Calu3 (cell line): ENCODE measurements around the gene NTF3. TPM values are rescaled to one million over a fixed set of nuclear protein-coding genes. Genes with fewer than 3 reads are reported as not detected.

Experiments used
- BruUV-seq: library from RNA; stranded (reverse); fragments of 400-500 nt; replicated peaks from 2 replicates; lab custom pipeline; 2021; lab: Mats Ljungman, UMichigan
- CTCF ChIA-PET: fragments of 300-600 bp; sonication (Branson Sonifier 250); formaldehyde crosslinking; loops from one replicate; lab custom pipeline; 2022; ENCODE audit warnings: antibody characterized with exemption; lab: Charles Lee
- DNase-seq: peaks from one replicate; pipeline ENCODE4 v3.0.0; 2022
- H3K27ac Mint-ChIP-seq: one replicate; pipeline ENCODE4 v1.8.0; 2022; ENCODE audit warnings: mixed read lengths; ENCODE audit not compliant: unreplicated experiment
- H3K27me3 Mint-ChIP-seq: one replicate; pipeline ENCODE4 v1.8.0; 2022; ENCODE audit warnings: mixed read lengths; ENCODE audit not compliant: unreplicated experiment
- H3K36me3 Mint-ChIP-seq: one replicate; pipeline ENCODE4 v1.8.0; 2022; ENCODE audit warnings: mild to moderate bottlenecking, moderate library complexity, mixed read lengths; ENCODE audit not compliant: insufficient read depth, unreplicated experiment
- H3K4me1 Mint-ChIP-seq: one replicate; pipeline ENCODE4 v1.8.0; 2022; ENCODE audit warnings: mild to moderate bottlenecking, low read depth, mixed read lengths; ENCODE audit not compliant: unreplicated experiment
- H3K4me3 Mint-ChIP-seq: one replicate; pipeline ENCODE4 v1.8.0; 2022; ENCODE audit warnings: mild to moderate bottlenecking, low read depth, moderate library complexity, mixed read lengths; ENCODE audit not compliant: unreplicated experiment
- H3K9me3 Mint-ChIP-seq: one replicate; pipeline ENCODE4 v1.8.0; 2022; ENCODE audit warnings: low read depth, mixed read lengths; ENCODE audit not compliant: unreplicated experiment
- intact Hi-C: fragments of 100-400 bp; cut with micrococcal nuclease; formaldehyde crosslinking; loops from one replicate; pipeline ENCODE4 v1.10.0; 2022; ENCODE audit not compliant: unreplicated experiment
- total RNA-seq: library from RNA; stranded (reverse); gene quantifications from 2 replicates; pipeline ENCODE4 v1.2.3, GENCODE V29; 2022
- TF ChIP-seq, protein P1 (sequence below): fragments of 200-600 bp; IDR thresholded peaks from one replicate; pipeline ENCODE4 v1.8.0; 2022; ENCODE audit warnings: antibody characterized with exemption; ENCODE audit not compliant: unreplicated experiment

Gene NTF3
- total RNA-seq, 1 experiment from 2014 or later = not detected

DNA sequence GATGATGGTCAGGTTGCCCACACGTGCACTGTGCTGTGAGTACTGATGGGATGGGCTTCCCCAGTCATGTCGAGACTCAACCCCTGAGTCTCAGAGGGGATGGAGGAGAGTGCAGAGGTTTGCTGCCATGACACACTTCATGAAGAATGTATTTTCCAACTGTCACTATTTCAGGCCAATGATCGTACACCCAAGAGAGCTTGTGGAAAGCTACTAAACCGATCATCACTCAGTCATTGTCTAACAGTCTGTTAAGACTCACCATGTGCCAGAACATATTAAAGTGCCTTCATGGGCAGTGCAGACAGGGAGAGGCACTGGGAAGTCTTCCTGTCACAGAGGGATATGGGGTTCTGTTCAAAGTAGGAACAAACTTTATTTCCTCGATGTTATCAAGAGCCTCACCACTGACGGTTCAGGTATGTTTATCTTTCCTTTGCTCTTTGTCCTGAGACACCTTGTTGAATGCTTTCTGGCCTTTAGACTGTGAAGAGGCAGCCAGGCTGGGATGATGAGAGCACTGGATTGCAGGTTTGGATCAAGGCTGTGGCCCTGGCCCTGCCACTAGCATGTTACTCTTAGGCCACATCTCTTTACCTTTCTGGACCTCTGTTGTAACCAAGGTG is 41.6 kb upstream of the NTF3 start:
- no TSS peak for BruUV-seq
- Mint-ChIP-seq H3K27ac (no peak overlapping the region), H3K36me3 (no peaks in the 10 kb centered on the region), H3K9me3 (peaks cover 17% of the 10 kb centered on the region), H3K4me3 (no peak overlapping the region), H3K4me1 (no peaks in the 10 kb centered on the region), H3K27me3 (no peaks in the 10 kb centered on the region)
- intact Hi-C loops = no loop called here
- no peak for DNase-seq
- CTCF ChIA-PET = no interaction called here
- TF ChIP-seq, protein P1, sequence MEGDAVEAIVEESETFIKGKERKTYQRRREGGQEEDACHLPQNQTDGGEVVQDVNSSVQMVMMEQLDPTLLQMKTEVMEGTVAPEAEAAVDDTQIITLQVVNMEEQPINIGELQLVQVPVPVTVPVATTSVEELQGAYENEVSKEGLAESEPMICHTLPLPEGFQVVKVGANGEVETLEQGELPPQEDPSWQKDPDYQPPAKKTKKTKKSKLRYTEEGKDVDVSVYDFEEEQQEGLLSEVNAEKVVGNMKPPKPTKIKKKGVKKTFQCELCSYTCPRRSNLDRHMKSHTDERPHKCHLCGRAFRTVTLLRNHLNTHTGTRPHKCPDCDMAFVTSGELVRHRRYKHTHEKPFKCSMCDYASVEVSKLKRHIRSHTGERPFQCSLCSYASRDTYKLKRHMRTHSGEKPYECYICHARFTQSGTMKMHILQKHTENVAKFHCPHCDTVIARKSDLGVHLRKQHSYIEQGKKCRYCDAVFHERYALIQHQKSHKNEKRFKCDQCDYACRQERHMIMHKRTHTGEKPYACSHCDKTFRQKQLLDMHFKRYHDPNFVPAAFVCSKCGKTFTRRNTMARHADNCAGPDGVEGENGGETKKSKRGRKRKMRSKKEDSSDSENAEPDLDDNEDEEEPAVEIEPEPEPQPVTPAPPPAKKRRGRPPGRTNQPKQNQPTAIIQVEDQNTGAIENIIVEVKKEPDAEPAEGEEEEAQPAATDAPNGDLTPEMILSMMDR = no peak

GRCh38 chr12:5391653-5392052 is 40.3 kb upstream of the NTF3 start:
- Mint-ChIP-seq H3K4me3 (no peak overlapping the region), H3K27ac (no peak overlapping the region), H3K27me3 (no peaks in the 10 kb centered on the region), H3K9me3 (peaks cover 14% of the 10 kb centered on the region), H3K4me1 (no peaks in the 10 kb centered on the region), H3K36me3 (no peaks in the 10 kb centered on the region)
- intact Hi-C loops = no loop called here
- BruUV-seq = no TSS peak
- TF ChIP-seq, protein P1 = no peak
- CTCF ChIA-PET = no interaction called here
- DNase-seq = no peak

DNA sequence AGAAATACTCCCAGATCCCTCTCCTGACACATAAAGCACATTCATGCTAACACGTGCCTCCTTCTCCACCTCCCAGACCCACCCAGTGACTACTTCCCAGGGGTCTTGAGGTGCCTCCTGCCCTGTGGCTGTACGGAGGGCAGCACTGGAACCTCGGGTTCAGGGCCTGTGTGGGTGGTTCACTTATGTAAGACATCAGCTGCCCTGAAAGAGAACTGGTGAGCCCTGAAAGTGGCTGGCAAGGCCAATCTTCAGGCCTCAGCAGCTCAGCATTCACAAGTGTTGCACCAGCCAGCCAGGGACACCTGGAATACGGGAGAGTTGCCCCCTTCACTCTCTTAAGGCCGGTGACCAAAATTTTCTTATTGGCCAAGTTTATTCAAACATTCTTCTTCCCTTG is 38.9 kb upstream of the NTF3 start:
- intact Hi-C loops = no loop called here
- TF ChIP-seq, protein P1 = no peak
- Mint-ChIP-seq H3K9me3 (peaks cover 13% of the 10 kb centered on the region), H3K36me3 (no peaks in the 10 kb centered on the region), H3K27ac (no peak overlapping the region), H3K4me3 (no peak overlapping the region), H3K27me3 (no peaks in the 10 kb centered on the region), H3K4me1 (no peaks in the 10 kb centered on the region)
- no peak for DNase-seq
- no TSS peak for BruUV-seq
- CTCF ChIA-PET = no interaction called here

DNA sequence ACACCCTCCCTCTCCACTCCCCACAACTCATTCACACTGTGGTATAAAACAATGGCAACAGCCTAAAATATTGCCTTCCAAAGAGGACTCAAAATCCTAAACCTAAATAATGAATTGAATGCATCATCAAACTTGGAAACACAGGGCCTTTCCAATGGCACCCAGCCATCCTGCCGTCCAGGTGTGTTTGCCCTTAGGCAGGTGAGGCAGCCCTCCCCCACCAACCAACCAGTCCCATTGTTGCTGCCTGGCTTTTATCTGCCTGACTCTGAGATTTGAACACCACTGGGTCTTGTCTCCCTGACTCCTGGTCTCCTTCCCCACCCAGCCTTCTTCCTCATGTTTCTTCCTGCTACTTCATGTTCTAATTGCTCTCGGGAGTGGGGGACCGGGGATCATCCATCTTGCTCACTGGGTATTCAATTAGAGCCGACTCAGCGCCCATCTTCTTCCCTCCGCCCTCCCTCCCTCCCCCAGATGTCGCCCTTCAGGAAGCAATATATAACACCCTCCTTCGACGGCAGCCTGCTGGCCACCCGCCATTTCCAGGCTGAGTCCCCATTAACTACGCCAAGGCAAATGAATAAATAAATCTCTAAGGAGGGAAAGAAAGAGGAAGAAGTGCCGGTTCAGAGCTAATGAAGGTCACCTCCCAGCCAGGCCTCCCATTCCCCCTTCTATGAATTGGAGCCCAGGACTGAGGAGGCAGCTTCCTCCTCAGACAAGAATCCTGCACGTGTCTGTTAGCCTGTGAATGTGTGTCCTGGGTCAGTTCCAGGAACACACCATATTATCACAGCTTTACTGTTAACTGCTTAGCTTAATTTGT is 36.3 kb upstream of the NTF3 start:
- H3K4me3 Mint-ChIP-seq = no peak overlapping the region
- no peak overlapping the region for H3K27ac Mint-ChIP-seq
- H3K4me1 Mint-ChIP-seq = no peaks in the 10 kb centered on the region
- no TSS peak for BruUV-seq
- no peak for DNase-seq
- H3K9me3 Mint-ChIP-seq = peaks cover 11% of the 10 kb centered on the region
- H3K27me3 Mint-ChIP-seq = no peaks in the 10 kb centered on the region
- TF ChIP-seq, protein P1 = no peak
- H3K36me3 Mint-ChIP-seq = no peaks in the 10 kb centered on the region
- intact Hi-C loops = no loop called here
- CTCF ChIA-PET = no interaction called here
